Fibroblast of villous mesenchyme (primary cell): ENCODE measurements around the gene C1QTNF7. TPM values are rescaled to one million over a fixed set of nuclear protein-coding genes. Genes with fewer than 3 reads are reported as not detected.
A peak's percentile ranks its signal among the peaks of the same experiment; 100 is the strongest.

Experiments
- DNase-seq: peaks from one replicate; pipeline ENCODE4 v3.0.0-alpha.2; 2010; ENCODE audit warnings: low read depth
- H3K4me3 ChIP-seq: 2 replicates; pipeline ENCODE4 v1.5.1; 2011; ENCODE audit warnings: low read depth, mild to moderate bottlenecking, low read length
- CTCF ChIP-seq: IDR thresholded peaks from 2 replicates; pipeline ENCODE4 v1.5.1; 2012; ENCODE audit warnings: low read depth, mild to moderate bottlenecking, low read length; ENCODE audit not compliant: insufficient read depth
- total RNA-seq: library from RNA; depleted of rRNA; stranded (reverse); fragments of >200 nt; gene quantifications from 2 replicates; pipeline ENCODE4 v1.2.3, GENCODE V29; 2012

The C1QTNF7 gene
- total RNA-seq, 1 donor, result 1.7 TPM

GRCh38 chr4:15479089-15479912 lies 51.5 kb downstream of the C1QTNF7 start:
- TF ChIP-seq CTCF, result peak; percentile 77
- H3K4me3 ChIP-seq, result peak overlapping the region; percentile 69
- DNase-seq, result peak; percentile 91

DNA sequence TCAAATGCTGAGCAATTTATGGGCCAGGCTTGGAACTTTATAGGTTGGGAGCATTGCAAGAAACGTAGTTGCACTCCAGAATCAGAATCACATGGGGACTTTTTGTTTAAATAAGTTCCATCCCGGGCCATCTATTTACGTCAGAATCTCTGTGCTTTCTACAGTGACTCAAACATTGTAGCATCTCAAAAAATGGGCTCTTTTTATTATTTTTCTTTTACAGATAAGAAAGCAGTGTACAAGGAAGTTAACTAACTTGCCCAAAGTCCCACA lies 52.0 kb downstream of the C1QTNF7 start:
- TF ChIP-seq CTCF, result no peak
- H3K4me3 ChIP-seq, result peak overlapping the region; percentile 69
- DNase-seq, result peak; percentile 91

GRCh38 chr4:15481961-15482745 lies 54.3 kb downstream of the C1QTNF7 start:
- no peak for TF ChIP-seq CTCF

DNA sequence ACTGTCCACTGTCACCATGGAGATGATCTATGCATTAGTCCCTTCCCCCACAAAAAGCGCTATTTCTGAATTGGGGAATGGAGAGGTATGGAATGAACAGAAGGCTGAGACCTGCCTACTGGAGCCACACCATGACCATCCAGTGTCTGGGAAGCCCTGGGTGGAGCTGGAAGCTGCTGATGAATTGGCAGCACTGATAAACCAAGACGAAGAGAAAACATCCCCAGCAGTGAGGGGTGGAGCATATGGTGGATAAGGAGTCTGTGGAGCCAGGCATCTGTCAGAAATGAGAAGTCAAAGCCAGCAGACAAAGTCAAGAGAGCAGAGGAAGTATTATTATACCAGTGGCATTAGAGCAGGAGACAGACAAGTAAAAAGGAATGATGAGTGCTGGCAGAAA lies 55.0 kb downstream of the C1QTNF7 start:
- no peak for DNase-seq
- TF ChIP-seq CTCF, result no peak
- no peak overlapping the region for H3K4me3 ChIP-seq

More at GRCh38 chr4:15481961-15482745, 54.3 kb downstream of the C1QTNF7 start:
- no peak overlapping the region for H3K4me3 ChIP-seq
- DNase-seq, result no peak

- TF ChIP-seq CTCF, result no peak
- H3K4me3 ChIP-seq, result no peak overlapping the region
- DNase-seq, result peak; percentile 25
These were observed 60.3 kb downstream of the C1QTNF7 start for GRCh38 chr4:15488136-15488535.

- H3K4me3 ChIP-seq, result no peak overlapping the region
- no peak for TF ChIP-seq CTCF
- peak; percentile 88 for DNase-seq
These were observed 61.0 kb downstream of the C1QTNF7 start for GRCh38 chr4:15488658-15489470.
